Breast epithelium (tissue), 4 donors: ENCODE measurements around the gene NPVF. TPM values are rescaled to one million over a fixed set of nuclear protein-coding genes. Genes with fewer than 3 reads are reported as not detected.

Experiments used
- DNase-seq, 2 donors: peaks; one replicate each; pipeline ENCODE4 v3.0.0-alpha.2; 2019; ENCODE audit warnings: low spot score in 2 of 2
- H3K27ac ChIP-seq, 2 donors: fragments of 200-600 bp; sonication (generic) in 1 of 2; one replicate each; pipeline ENCODE4 v1.5.1; 2016 to 2019; ENCODE audit warnings: mild to moderate bottlenecking in 1 of 2
- H3K27me3 ChIP-seq, 2 donors: fragments of 200-600 bp; sonication (generic) in 1 of 2; one replicate each; pipeline versions ENCODE4 v1.5.1 to v1.6.0; 2017 to 2019; ENCODE audit warnings: control low read depth in 1 of 2, mild to moderate bottlenecking in 1 of 2
- H3K36me3 ChIP-seq: fragments of 200-600 bp; one replicate; pipeline ENCODE4 v1.5.1; 2019
- H3K4me1 ChIP-seq, 2 donors: fragments of 200-600 bp; sonication (generic); one replicate each; pipeline ENCODE4 v1.5.1; 2016 to 2019; ENCODE audit warnings: control low read depth in 1 of 2
- H3K4me3 ChIP-seq, 3 donors: fragments of 200-600 bp; sonication (generic); 1 replicate in 2 of 3; 2 replicates in 1 of 3; pipeline ENCODE4 v1.5.1; 2016 to 2019; ENCODE audit warnings: mild to moderate bottlenecking in 3 of 3, moderate library complexity in 2 of 3
- H3K9me3 ChIP-seq, 2 donors: fragments of 200-600 bp; sonication (generic) in 1 of 2; one replicate each; pipeline ENCODE4 v1.5.1; 2016 to 2019; ENCODE audit warnings: control low read depth in 1 of 2
- CTCF ChIP-seq, 3 donors: fragments of 450-650 bp; IDR thresholded peaks; one replicate each; pipeline ENCODE4 v1.5.1; 2016 to 2017; ENCODE audit warnings: antibody characterized with exemption in 3 of 3, mild to moderate bottlenecking in 3 of 3, moderate library complexity in 3 of 3
- POLR2A ChIP-seq: fragments of 450-650 bp; IDR thresholded peaks from one replicate; pipeline ENCODE4 v1.6.1; 2016; ENCODE audit warnings: antibody characterized with exemption, mild to moderate bottlenecking, moderate library complexity
- POLR2AphosphoS5 ChIP-seq, 3 donors: sonication (generic); formaldehyde crosslinking; IDR thresholded peaks; one replicate each; pipeline ENCODE4 v1.6.1; 2017; ENCODE audit warnings: antibody characterized with exemption in 3 of 3
- intact Hi-C: fragments of 100-400 bp; cut with DNase I; formaldehyde crosslinking; loops from one replicate; pipeline ENCODE4 v1.15.1; 2023; ENCODE audit warnings: low total_unique reads
- total RNA-seq, 3 donors: library from RNA; depleted of rRNA; stranded (reverse); fragments of >200 nt; gene quantifications; one replicate each; pipeline ENCODE4 v1.1.0, GENCODE V29; 2016

The NPVF gene
- total RNA-seq, 3 donors from 2014 or later = not detected

GRCh38 chr7:25207887-25208286 is 20.4 kb downstream of the NPVF start:
- no peak overlapping the region for H3K27ac ChIP-seq
- no peak for DNase-seq
- H3K4me3 ChIP-seq = no peak overlapping the region

GRCh38 chr7:25206765-25207164 is 21.5 kb downstream of the NPVF start:
- TF ChIP-seq POLR2A (no peak), CTCF (IDR thresholded peaks at IDR 0.05) (no peak)
- Histone ChIP-seq H3K4me1 (no peaks in the 10 kb centered on the region), H3K27ac (no peak overlapping the region), H3K4me3 (no peak overlapping the region), H3K27me3 (no peaks in the 10 kb centered on the region), H3K9me3 (peaks cover 0 to 12% of the 10 kb centered on the region in 2 donors), H3K36me3 (no peaks in the 10 kb centered on the region)
- DNase-seq = no peak
- intact Hi-C loops = no loop called here

More at GRCh38 chr7:25207887-25208286, 20.4 kb downstream of the NPVF start:
- intact Hi-C loops = no loop called here
- no peak for TF ChIP-seq CTCF (IDR thresholded peaks at IDR 0.05)
- TF ChIP-seq POLR2A = no peak
- peaks cover 0 to 12% of the 10 kb centered on the region in 2 donors for H3K9me3 ChIP-seq
- H3K27me3 ChIP-seq = no peaks in the 10 kb centered on the region
- H3K36me3 ChIP-seq = no peaks in the 10 kb centered on the region
- no peaks in the 10 kb centered on the region for H3K4me1 ChIP-seq

- Histone ChIP-seq H3K4me1 (no peaks in the 10 kb centered on the region), H3K36me3 (no peaks in the 10 kb centered on the region), H3K27ac (no peak overlapping the region), H3K4me3 (no peak overlapping the region), H3K27me3 (no peaks in the 10 kb centered on the region), H3K9me3 (peaks cover 0 to 6% of the 10 kb centered on the region in 2 donors)
- intact Hi-C loops = no loop called here
- TF ChIP-seq POLR2AphosphoS5 (IDR thresholded peaks at IDR 0.05) (no peak), POLR2A (no peak), CTCF (IDR thresholded peaks at IDR 0.05) (no peak)
- no peak for DNase-seq
Observed at GRCh38 chr7:25196132-25196896, 32.0 kb downstream of the NPVF start.

- Histone ChIP-seq H3K4me3 (no peak overlapping the region), H3K36me3 (no peaks in the 10 kb centered on the region), H3K27ac (no peak overlapping the region), H3K4me1 (no peaks in the 10 kb centered on the region), H3K27me3 (no peaks in the 10 kb centered on the region), H3K9me3 (peaks cover 0 to 6% of the 10 kb centered on the region in 2 donors)
- intact Hi-C loops = no loop called here
- TF ChIP-seq POLR2A = no peak
- no peak for TF ChIP-seq POLR2AphosphoS5 (IDR thresholded peaks at IDR 0.05)
- TF ChIP-seq CTCF (IDR thresholded peaks at IDR 0.05) = no peak
- no peak for DNase-seq
Observed at GRCh38 chr7:25194036-25194435, 34.2 kb downstream of the NPVF start.

GRCh38 chr7:25192043-25192442 is 36.2 kb downstream of the NPVF start:
- H3K4me3 ChIP-seq = no peak overlapping the region
- no peak overlapping the region for H3K27ac ChIP-seq
- H3K4me1 ChIP-seq = no peaks in the 10 kb centered on the region
- TF ChIP-seq POLR2AphosphoS5 (IDR thresholded peaks at IDR 0.05) = no peak
- no peak for DNase-seq
- peaks cover 0 to 6% of the 10 kb centered on the region in 2 donors for H3K9me3 ChIP-seq
- no peaks in the 10 kb centered on the region for H3K36me3 ChIP-seq
- H3K27me3 ChIP-seq = no peaks in the 10 kb centered on the region
- intact Hi-C loops = no loop called here
